Measurements from ENCODE around the gene ZMYM4. TPM values are rescaled to one million over a fixed set of nuclear protein-coding genes. Genes with fewer than 3 reads are reported as not detected.

ZMYM4 gene
- polyA plus RNA-seq, 1 donor from 2014 or later: 36.1 TPM

DNA sequence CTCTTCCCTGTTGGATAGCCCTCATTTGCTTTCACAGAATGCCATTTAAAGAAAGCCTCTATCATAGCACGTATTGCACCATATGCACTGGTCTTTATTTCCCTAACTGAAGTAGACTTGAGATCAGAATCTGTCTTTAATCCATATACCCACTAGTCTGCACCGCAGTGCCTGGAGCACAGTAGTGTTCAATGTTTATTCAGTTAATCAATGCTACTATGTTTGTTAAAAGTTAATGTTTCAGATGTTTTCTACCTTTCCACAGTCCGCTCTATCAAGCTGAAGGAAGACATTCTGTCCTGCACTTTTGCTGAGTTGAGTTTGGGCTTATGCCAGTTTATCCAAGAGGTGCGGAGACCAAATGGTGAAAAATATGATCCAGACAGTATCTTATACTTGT, 139.2 kb downstream of the ZMYM4 start:
- Histone ChIP-seq H4K20me1 (ENCODE audit: insufficient read depth) (no peaks in the 10 kb centered on the region), H3K9me2 (ENCODE audit: insufficient read depth, low read length) (no peaks in the 10 kb centered on the region), H3K27me3 (ENCODE audit: insufficient read depth, low read depth, low read length) (no peaks in the 10 kb centered on the region), H3K9ac (ENCODE audit: low read length) (no peak overlapping the region), H3F3A (ENCODE audit: insufficient read depth, low read length, poor library complexity, severe bottlenecking) (no peaks in the 10 kb centered on the region), H2AFZ (ENCODE audit: low read depth, low read length) (no peak overlapping the region), H3K27ac (ENCODE audit: low read length) (no peak overlapping the region), H3K36me3 (ENCODE audit: insufficient read depth, low read length) (peaks cover 12% of the 10 kb centered on the region), H3K4me3 (ENCODE audit: low read length) (no peak overlapping the region), H3K4me2 (ENCODE audit: low read length) (no peak overlapping the region), H3K9me3 (ENCODE audit: low read length) (peaks cover 7% of the 10 kb centered on the region), H3K79me2 (replicated peaks; ENCODE audit: insufficient read depth, low read length) (no peaks in the 10 kb centered on the region)
- TF ChIP-seq SMC3 (conservative IDR thresholded peaks at IDR 0.05; ENCODE audit: poor library complexity) (no peak), POLR2AphosphoS5 (IDR thresholded peaks at IDR 0.05) (no peak), RAD21 (conservative IDR thresholded peaks at IDR 0.05) (no peak), TAF1 (IDR thresholded peaks at IDR 0.05; ENCODE audit: low read depth) (no peak), MXI1 (conservative IDR thresholded peaks at IDR 0.05; ENCODE audit: poor library complexity, severe bottlenecking) (no peak), EZH2 (IDR thresholded peaks at IDR 0.05; ENCODE audit: borderline replicate concordance, insufficient read depth, low read length, poor library complexity, severe bottlenecking) (no peak), EP300 (conservative IDR thresholded peaks at IDR 0.05; ENCODE audit: poor library complexity, severe bottlenecking) (no peak)
- TF ChIP-seq, protein P1, sequence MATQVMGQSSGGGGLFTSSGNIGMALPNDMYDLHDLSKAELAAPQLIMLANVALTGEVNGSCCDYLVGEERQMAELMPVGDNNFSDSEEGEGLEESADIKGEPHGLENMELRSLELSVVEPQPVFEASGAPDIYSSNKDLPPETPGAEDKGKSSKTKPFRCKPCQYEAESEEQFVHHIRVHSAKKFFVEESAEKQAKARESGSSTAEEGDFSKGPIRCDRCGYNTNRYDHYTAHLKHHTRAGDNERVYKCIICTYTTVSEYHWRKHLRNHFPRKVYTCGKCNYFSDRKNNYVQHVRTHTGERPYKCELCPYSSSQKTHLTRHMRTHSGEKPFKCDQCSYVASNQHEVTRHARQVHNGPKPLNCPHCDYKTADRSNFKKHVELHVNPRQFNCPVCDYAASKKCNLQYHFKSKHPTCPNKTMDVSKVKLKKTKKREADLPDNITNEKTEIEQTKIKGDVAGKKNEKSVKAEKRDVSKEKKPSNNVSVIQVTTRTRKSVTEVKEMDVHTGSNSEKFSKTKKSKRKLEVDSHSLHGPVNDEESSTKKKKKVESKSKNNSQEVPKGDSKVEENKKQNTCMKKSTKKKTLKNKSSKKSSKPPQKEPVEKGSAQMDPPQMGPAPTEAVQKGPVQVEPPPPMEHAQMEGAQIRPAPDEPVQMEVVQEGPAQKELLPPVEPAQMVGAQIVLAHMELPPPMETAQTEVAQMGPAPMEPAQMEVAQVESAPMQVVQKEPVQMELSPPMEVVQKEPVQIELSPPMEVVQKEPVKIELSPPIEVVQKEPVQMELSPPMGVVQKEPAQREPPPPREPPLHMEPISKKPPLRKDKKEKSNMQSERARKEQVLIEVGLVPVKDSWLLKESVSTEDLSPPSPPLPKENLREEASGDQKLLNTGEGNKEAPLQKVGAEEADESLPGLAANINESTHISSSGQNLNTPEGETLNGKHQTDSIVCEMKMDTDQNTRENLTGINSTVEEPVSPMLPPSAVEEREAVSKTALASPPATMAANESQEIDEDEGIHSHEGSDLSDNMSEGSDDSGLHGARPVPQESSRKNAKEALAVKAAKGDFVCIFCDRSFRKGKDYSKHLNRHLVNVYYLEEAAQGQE (IDR thresholded peaks at IDR 0.05; ENCODE audit: borderline replicate concordance): no peak
- TF ChIP-seq, protein P2, sequence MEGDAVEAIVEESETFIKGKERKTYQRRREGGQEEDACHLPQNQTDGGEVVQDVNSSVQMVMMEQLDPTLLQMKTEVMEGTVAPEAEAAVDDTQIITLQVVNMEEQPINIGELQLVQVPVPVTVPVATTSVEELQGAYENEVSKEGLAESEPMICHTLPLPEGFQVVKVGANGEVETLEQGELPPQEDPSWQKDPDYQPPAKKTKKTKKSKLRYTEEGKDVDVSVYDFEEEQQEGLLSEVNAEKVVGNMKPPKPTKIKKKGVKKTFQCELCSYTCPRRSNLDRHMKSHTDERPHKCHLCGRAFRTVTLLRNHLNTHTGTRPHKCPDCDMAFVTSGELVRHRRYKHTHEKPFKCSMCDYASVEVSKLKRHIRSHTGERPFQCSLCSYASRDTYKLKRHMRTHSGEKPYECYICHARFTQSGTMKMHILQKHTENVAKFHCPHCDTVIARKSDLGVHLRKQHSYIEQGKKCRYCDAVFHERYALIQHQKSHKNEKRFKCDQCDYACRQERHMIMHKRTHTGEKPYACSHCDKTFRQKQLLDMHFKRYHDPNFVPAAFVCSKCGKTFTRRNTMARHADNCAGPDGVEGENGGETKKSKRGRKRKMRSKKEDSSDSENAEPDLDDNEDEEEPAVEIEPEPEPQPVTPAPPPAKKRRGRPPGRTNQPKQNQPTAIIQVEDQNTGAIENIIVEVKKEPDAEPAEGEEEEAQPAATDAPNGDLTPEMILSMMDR (IDR thresholded peaks at IDR 0.05; ENCODE audit: poor library complexity, severe bottlenecking): no peak

DNA sequence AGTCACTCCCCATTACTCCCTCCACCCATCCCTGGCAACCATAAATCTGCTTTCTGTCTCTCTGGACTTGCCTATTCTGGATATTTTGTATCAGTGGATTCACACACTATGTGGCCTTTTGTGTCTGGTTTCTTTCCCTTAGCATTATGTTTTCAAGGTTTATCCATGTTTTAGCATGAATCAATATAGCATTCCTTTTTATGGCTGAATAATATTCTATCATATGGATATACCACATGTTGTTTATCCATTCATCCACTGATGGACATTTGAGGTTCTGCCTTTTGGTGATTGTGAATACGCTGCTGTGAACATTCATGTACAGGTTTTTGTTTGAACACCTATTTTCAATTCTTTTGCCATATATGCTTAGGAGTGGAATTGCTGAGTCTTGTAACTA, 140.4 kb downstream of the ZMYM4 start:
- no peak overlapping the region for H2AFZ ChIP-seq (ENCODE audit: low read depth, low read length)
- H3K9me3 ChIP-seq (ENCODE audit: low read length): peaks cover 7% of the 10 kb centered on the region
- no peaks in the 10 kb centered on the region for H3F3A ChIP-seq (ENCODE audit: insufficient read depth, low read length, poor library complexity, severe bottlenecking)
- TF ChIP-seq, protein P1 (IDR thresholded peaks at IDR 0.05; ENCODE audit: borderline replicate concordance): no peak
- TF ChIP-seq TAF1 (IDR thresholded peaks at IDR 0.05; ENCODE audit: low read depth): no peak
- TF ChIP-seq SMC3 (conservative IDR thresholded peaks at IDR 0.05; ENCODE audit: poor library complexity): no peak
- no peak for TF ChIP-seq MXI1 (conservative IDR thresholded peaks at IDR 0.05; ENCODE audit: poor library complexity, severe bottlenecking)
- TF ChIP-seq, protein P2 (IDR thresholded peaks at IDR 0.05; ENCODE audit: poor library complexity, severe bottlenecking): no peak
- no peak for TF ChIP-seq POLR2AphosphoS5 (IDR thresholded peaks at IDR 0.05)
- H3K27ac ChIP-seq (ENCODE audit: low read length): no peak overlapping the region
- H3K79me2 ChIP-seq (replicated peaks; ENCODE audit: insufficient read depth, low read length): no peaks in the 10 kb centered on the region
- no peaks in the 10 kb centered on the region for H3K27me3 ChIP-seq (ENCODE audit: insufficient read depth, low read depth, low read length)
- H3K4me3 ChIP-seq (ENCODE audit: low read length): no peak overlapping the region
- no peaks in the 10 kb centered on the region for H4K20me1 ChIP-seq (ENCODE audit: insufficient read depth)
- no peaks in the 10 kb centered on the region for H3K9me2 ChIP-seq (ENCODE audit: insufficient read depth, low read length)
- no peak overlapping the region for H3K4me2 ChIP-seq (ENCODE audit: low read length)
- H3K9ac ChIP-seq (ENCODE audit: low read length): no peak overlapping the region
- H3K36me3 ChIP-seq (ENCODE audit: insufficient read depth, low read length): peaks cover 12% of the 10 kb centered on the region

All from neural cell (in vitro differentiated cells).